Measurements from ENCODE around the gene LRRC8D.
"Not testable (repeated sequence)": the region's sequence is repeated elsewhere in the genome, so short reads cannot be mapped to it uniquely, and the experiment has no call there.

- TF ChIP-seq POLR2A, CTCF (IDR thresholded peaks at IDR 0.05): not testable (repeated sequence)
Measured at GRCh38 chr1:89984564-89985116, 163.8 kb downstream of the LRRC8D start.
